Peyer's patch (tissue), 4 donors: ENCODE data around the gene WHRN. TPM values are rescaled to one million over a fixed set of nuclear protein-coding genes. Genes with fewer than 3 reads are reported as not detected.

Experiments
- DNase-seq, 3 donors: peaks; one replicate each; pipeline ENCODE4 v3.0.0-alpha.2; 2017 to 2019
- H3K27ac ChIP-seq, 4 donors: fragments of 200-600 bp; sonication (generic); one replicate each; pipeline ENCODE4 v1.5.1; 2016 to 2019
- H3K27me3 ChIP-seq, 2 donors: fragments of 200-600 bp; sonication (generic); one replicate each; pipeline ENCODE4 v1.5.1; 2019
- H3K36me3 ChIP-seq, 3 donors: fragments of 200-600 bp; sonication (generic); one replicate each; pipeline ENCODE4 v1.5.1; 2016 to 2019
- H3K4me1 ChIP-seq, 4 donors: fragments of 200-600 bp; sonication (generic); one replicate each; pipeline ENCODE4 v1.5.1; 2016 to 2019
- H3K4me3 ChIP-seq, 4 donors: fragments of 200-600 bp; sonication (generic); 1 replicate in 3 of 4; 2 replicates in 1 of 4; pipeline ENCODE4 v1.5.1; 2016 to 2019; ENCODE audit warnings: mild to moderate bottlenecking in 1 of 4
- H3K9me3 ChIP-seq, 4 donors: fragments of 200-600 bp; sonication (generic); one replicate each; pipeline ENCODE4 v1.5.1; 2016 to 2019; ENCODE audit warnings: mild to moderate bottlenecking in 1 of 4
- CTCF ChIP-seq, 6 experiments: fragments of 450-650 bp in 4 of 6; fragments of 200-600 bp in 2 of 6; sonication (generic) in 1 of 6; IDR thresholded peaks; one replicate each; pipeline ENCODE4 v1.5.1; 2017 to 2019; ENCODE audit warnings: antibody characterized with exemption in 6 of 6, mild to moderate bottlenecking in 3 of 6, moderate library complexity in 1 of 6
- POLR2A ChIP-seq, 2 donors: fragments of 450-650 bp; IDR thresholded peaks; one replicate each; pipeline ENCODE4 v1.5.1; 2017; ENCODE audit warnings: antibody characterized with exemption in 2 of 2, mild to moderate bottlenecking in 2 of 2, moderate library complexity in 2 of 2
- total RNA-seq, 4 donors: library from RNA; depleted of rRNA; stranded (reverse); fragments of >200 nt; gene quantifications; one replicate each; pipeline ENCODE4 v1.1.0, GENCODE V29; 2016

The WHRN gene
- total RNA-seq, 4 donors from 2014 or later = 10.7 to 35.5 (median 15.3) TPM

GRCh38 chr9:114370251-114370967 is 134.9 kb downstream of the WHRN start:
- Histone ChIP-seq H3K4me1 (peaks cover 0 to 65% (median 45%) of the 10 kb centered on the region in 4 donors), H3K27me3 (no peaks in the 10 kb centered on the region), H3K27ac (peak overlapping the region; percentile 76 to 94 (median 82)), H3K4me3 (no peak overlapping the region), H3K36me3 (peaks cover 0 to 37% (median 0%) of the 10 kb centered on the region in 3 donors), H3K9me3 (no peaks in the 10 kb centered on the region)
- TF ChIP-seq CTCF (IDR thresholded peaks at IDR 0.05) = no peak
- no peak for TF ChIP-seq POLR2A (IDR thresholded peaks at IDR 0.05)
- peak in 1 of 3 donors; percentile 24 for DNase-seq

GRCh38 chr9:114369216-114370130 is 135.8 kb downstream of the WHRN start:
- Histone ChIP-seq H3K27ac (peak overlapping the region; percentile 7 to 94 (median 82)), H3K27me3 (no peaks in the 10 kb centered on the region), H3K4me1 (peaks cover 0 to 73% (median 43%) of the 10 kb centered on the region in 4 donors), H3K4me3 (no peak overlapping the region), H3K9me3 (no peaks in the 10 kb centered on the region), H3K36me3 (peaks cover 0 to 45% (median 0%) of the 10 kb centered on the region in 3 donors)
- TF ChIP-seq POLR2A (IDR thresholded peaks at IDR 0.05) (no peak), CTCF (IDR thresholded peaks at IDR 0.05) (no peak)
- no peak for DNase-seq

- Histone ChIP-seq H3K4me3 (no peak overlapping the region), H3K27ac (peak overlapping the region; percentile 70 to 94 (median 78)), H3K27me3 (no peaks in the 10 kb centered on the region), H3K36me3 (peaks cover 0 to 50% (median 0%) of the 10 kb centered on the region in 3 donors), H3K4me1 (peaks cover 0 to 76% (median 47%) of the 10 kb centered on the region in 4 donors), H3K9me3 (no peaks in the 10 kb centered on the region)
- DNase-seq = peak in 1 of 3 donors; percentile 42
- TF ChIP-seq POLR2A (IDR thresholded peaks at IDR 0.05) = no peak
These were observed 137.3 kb downstream of the WHRN start for GRCh38 chr9:114367772-114368569.

- no peak for TF ChIP-seq POLR2A (IDR thresholded peaks at IDR 0.05)
- no peak for TF ChIP-seq CTCF (IDR thresholded peaks at IDR 0.05)
- Histone ChIP-seq H3K27me3 (no peaks in the 10 kb centered on the region), H3K4me1 (peaks cover 0 to 73% (median 44%) of the 10 kb centered on the region in 4 donors), H3K27ac (peak overlapping the region; percentile 70 to 94 (median 78)), H3K9me3 (no peaks in the 10 kb centered on the region), H3K36me3 (peaks cover 0 to 50% (median 0%) of the 10 kb centered on the region in 3 donors), H3K4me3 (no peak overlapping the region)
- DNase-seq = peak in 1 of 3 donors; percentile 47
These were observed 137.9 kb downstream of the WHRN start for GRCh38 chr9:114367366-114367765.

GRCh38 chr9:114366334-114367128 is 138.7 kb downstream of the WHRN start:
- H3K9me3 ChIP-seq = no peaks in the 10 kb centered on the region
- H3K4me1 ChIP-seq = peaks cover 0 to 65% (median 41%) of the 10 kb centered on the region in 4 donors
- peak in 1 of 3 donors; percentile 25 for DNase-seq
- no peak overlapping the region for H3K4me3 ChIP-seq
- peaks cover 0 to 58% (median 0%) of the 10 kb centered on the region in 3 donors for H3K36me3 ChIP-seq
- TF ChIP-seq POLR2A (IDR thresholded peaks at IDR 0.05) (no peak), CTCF (IDR thresholded peaks at IDR 0.05) (no peak)
- no peaks in the 10 kb centered on the region for H3K27me3 ChIP-seq
- peak overlapping the region; percentile 70 to 94 (median 78) for H3K27ac ChIP-seq
